PC-9 (cell line): Measurements from ENCODE around the gene UGT2A1.
"Not testable (repeated sequence)": the region's sequence is repeated elsewhere in the genome, so short reads cannot be mapped to it uniquely, and the experiment has no call there.

ENCODE experiments used
- EZH2 ChIP-seq: fragments of 200-600 bp; sonication (generic); IDR thresholded peaks from 2 replicates; pipeline ENCODE4 v1.8.0; 2017; ENCODE audit warnings: antibody characterized with exemption, low read depth
- TF ChIP-seq, protein P1 (sequence below): fragments of 200-600 bp; sonication (generic); conservative IDR thresholded peaks from 2 replicates; pipeline ENCODE4 v1.6.1; 2017; ENCODE audit warnings: mixed run types, antibody characterized with exemption, mild to moderate bottlenecking, moderate library complexity

DNA sequence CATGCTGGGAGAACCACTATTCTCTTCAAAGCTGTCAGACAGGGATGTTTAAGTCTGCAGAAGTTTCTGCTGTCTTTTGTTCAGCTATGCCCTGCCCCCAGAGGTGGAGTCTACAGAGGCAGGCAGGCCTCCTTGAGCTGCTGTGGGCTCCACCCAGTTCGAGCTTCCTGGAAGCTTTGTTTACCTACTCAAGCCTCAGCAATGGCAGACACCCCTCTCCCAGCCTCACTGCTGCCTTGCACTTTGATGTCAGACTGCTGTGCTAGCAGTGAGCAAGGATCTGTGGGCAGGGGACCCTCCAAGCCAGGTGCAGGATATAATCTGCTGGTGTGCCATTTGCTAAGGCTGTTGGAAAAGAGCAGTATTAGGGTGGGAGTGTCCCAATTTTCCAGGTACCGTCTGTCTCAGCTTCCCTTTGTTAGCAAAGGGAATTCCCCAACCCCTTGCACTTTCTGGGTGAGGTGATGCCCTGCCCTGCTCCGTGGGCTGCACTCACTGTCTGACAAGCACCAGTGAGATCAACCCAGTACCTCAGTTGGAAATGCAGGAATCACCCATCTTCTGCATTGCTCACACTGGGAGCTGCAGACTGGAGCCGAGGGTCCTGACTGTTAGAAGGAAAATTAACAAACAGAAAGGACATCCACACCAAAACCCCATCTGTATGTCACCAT, 8.2 kb upstream of the UGT2A1 start:
- TF ChIP-seq, protein P1, sequence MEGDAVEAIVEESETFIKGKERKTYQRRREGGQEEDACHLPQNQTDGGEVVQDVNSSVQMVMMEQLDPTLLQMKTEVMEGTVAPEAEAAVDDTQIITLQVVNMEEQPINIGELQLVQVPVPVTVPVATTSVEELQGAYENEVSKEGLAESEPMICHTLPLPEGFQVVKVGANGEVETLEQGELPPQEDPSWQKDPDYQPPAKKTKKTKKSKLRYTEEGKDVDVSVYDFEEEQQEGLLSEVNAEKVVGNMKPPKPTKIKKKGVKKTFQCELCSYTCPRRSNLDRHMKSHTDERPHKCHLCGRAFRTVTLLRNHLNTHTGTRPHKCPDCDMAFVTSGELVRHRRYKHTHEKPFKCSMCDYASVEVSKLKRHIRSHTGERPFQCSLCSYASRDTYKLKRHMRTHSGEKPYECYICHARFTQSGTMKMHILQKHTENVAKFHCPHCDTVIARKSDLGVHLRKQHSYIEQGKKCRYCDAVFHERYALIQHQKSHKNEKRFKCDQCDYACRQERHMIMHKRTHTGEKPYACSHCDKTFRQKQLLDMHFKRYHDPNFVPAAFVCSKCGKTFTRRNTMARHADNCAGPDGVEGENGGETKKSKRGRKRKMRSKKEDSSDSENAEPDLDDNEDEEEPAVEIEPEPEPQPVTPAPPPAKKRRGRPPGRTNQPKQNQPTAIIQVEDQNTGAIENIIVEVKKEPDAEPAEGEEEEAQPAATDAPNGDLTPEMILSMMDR, result not testable (repeated sequence)
- not testable (repeated sequence) for TF ChIP-seq EZH2
